Fibroblast of villous mesenchyme (primary cell): ENCODE data around the gene DCTD. TPM values are rescaled to one million over a fixed set of nuclear protein-coding genes. Genes with fewer than 3 reads are reported as not detected.

Source experiments
- DNase-seq: peaks from one replicate; pipeline ENCODE4 v3.0.0-alpha.2; 2010; ENCODE audit warnings: low read depth
- H3K4me3 ChIP-seq: 2 replicates; pipeline ENCODE4 v1.5.1; 2011; ENCODE audit warnings: low read depth, mild to moderate bottlenecking, low read length
- CTCF ChIP-seq: IDR thresholded peaks from 2 replicates; pipeline ENCODE4 v1.5.1; 2012; ENCODE audit warnings: low read depth, mild to moderate bottlenecking, low read length; ENCODE audit not compliant: insufficient read depth
- total RNA-seq: library from RNA; depleted of rRNA; stranded (reverse); fragments of >200 nt; gene quantifications from 2 replicates; pipeline ENCODE4 v1.2.3, GENCODE V29; 2012

Gene DCTD
- total RNA-seq, 1 donor = 116 TPM

- TF ChIP-seq CTCF = no peak
- no peak overlapping the region for H3K4me3 ChIP-seq
- no peak for DNase-seq
These were observed 30.4 kb downstream of the DCTD start for GRCh38 chr4:182886768-182887167.

- TF ChIP-seq CTCF = no peak
- no peak for DNase-seq
- no peak overlapping the region for H3K4me3 ChIP-seq
These were observed 31.0 kb downstream of the DCTD start for GRCh38 chr4:182886205-182886604.

GRCh38 chr4:182885738-182886077, 31.5 kb downstream of the DCTD start:
- H3K4me3 ChIP-seq = no peak overlapping the region
- DNase-seq = peak; percentile 59
- TF ChIP-seq CTCF = no peak

- DNase-seq = no peak
- no peak for TF ChIP-seq CTCF
- H3K4me3 ChIP-seq = no peak overlapping the region
These were observed 32.0 kb downstream of the DCTD start for GRCh38 chr4:182885022-182885737.

- DNase-seq = peak; percentile 29
- H3K4me3 ChIP-seq = no peak overlapping the region
- no peak for TF ChIP-seq CTCF
These were observed 33.1 kb downstream of the DCTD start for GRCh38 chr4:182884040-182884439.

- no peak for DNase-seq
- no peak for TF ChIP-seq CTCF
These were observed 33.8 kb downstream of the DCTD start for GRCh38 chr4:182883351-182883750.

GRCh38 chr4:182881914-182882313, 35.3 kb downstream of the DCTD start:
- DNase-seq = no peak
- TF ChIP-seq CTCF = no peak

More at GRCh38 chr4:182883351-182883750, 33.8 kb downstream of the DCTD start:
- no peak overlapping the region for H3K4me3 ChIP-seq

More at GRCh38 chr4:182881914-182882313, 35.3 kb downstream of the DCTD start:
- no peak overlapping the region for H3K4me3 ChIP-seq
